ENCODE data around the gene PGP. TPM values are rescaled to one million over a fixed set of nuclear protein-coding genes. Genes with fewer than 3 reads are reported as not detected.
A peak's percentile ranks its signal among the peaks of the same experiment; 100 is the strongest.
"Not testable (repeated sequence)": the region's sequence is repeated elsewhere in the genome, so short reads cannot be mapped to it uniquely, and the experiment has no call there.

PGP gene, protein sequence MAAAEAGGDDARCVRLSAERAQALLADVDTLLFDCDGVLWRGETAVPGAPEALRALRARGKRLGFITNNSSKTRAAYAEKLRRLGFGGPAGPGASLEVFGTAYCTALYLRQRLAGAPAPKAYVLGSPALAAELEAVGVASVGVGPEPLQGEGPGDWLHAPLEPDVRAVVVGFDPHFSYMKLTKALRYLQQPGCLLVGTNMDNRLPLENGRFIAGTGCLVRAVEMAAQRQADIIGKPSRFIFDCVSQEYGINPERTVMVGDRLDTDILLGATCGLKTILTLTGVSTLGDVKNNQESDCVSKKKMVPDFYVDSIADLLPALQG
- polyA plus RNA-seq: 10.3 to 18.0 TPM (median 10.4 TPM) in 3 replicates
- polyA plus RNA-seq (2011; ENCODE audit: low read depth): 1.6 TPM
- polyA plus RNA-seq (2011; cell fraction: cytosol; rRNA removed): 6.1 and 12.6 TPM in 2 replicates
- 20.4 and 24.2 TPM in 2 replicates for polyA plus RNA-seq (2011; cell fraction: nucleus; rRNA removed)
- polyA plus RNA-seq (2012; ENCODE audit: low replicate concordance): 6.5 and 17.3 TPM in 2 replicates
- polyA minus RNA-seq: 6.3 to 10.6 TPM (median 9.1 TPM) in 3 replicates
- 21.7 TPM for polyA minus RNA-seq (2011; cell fraction: cytosol; rRNA and poly(A)+ RNA removed)
- polyA minus RNA-seq (2011; cell fraction: nucleus; rRNA and poly(A)+ RNA removed): 9.2 and 10.9 TPM in 2 replicates

DNA sequence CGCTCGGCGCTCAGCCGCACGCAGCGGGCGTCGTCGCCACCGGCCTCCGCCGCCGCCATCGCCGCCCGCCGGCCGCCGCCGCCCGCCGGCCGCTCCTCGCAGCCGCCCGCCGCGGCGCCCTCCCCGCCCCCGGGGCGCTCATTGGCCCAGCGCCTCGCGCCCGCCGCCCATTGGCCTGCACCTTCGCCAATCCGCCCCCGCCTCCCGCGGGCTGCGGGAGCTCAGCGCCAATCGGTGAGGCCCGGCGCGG, at the start of gene PGP:
Gene PGP (minus strand): TSS at position 122 of the 250 bp plus-strand sequence. CDS start 63 bp downstream, at position 59.
- Histone ChIP-seq H3K27me3 (ENCODE audit: control insufficient read depth, extremely low read depth, insufficient read depth, low read length) (no peaks in the 10 kb centered on the region), H3K9ac (ENCODE audit: control insufficient read depth, extremely low read depth, insufficient read depth, low read length) (peak within 1 kb of the TSS; percentile 92), H3K79me2 (ENCODE audit: control insufficient read depth, insufficient read depth, low read length) (peaks cover 20% of the 10 kb centered on the region), H2AFZ (ENCODE audit: control insufficient read depth, low read length) (peak within 1 kb of the TSS; percentile 89), H3K4me1 (ENCODE audit: control insufficient read depth, extremely low read depth, insufficient read depth, low read length) (peaks cover 13% of the 10 kb centered on the region), H4K20me1 (ENCODE audit: control insufficient read depth, extremely low read depth, insufficient read depth, low read length) (no peaks in the 10 kb centered on the region), H3K4me3 (ENCODE audit: control insufficient read depth in 2 of 3, extremely low read depth in 1 of 3, insufficient read depth in 2 of 3, low read depth in 1 of 3, low read length in 3 of 3) (peak within 1 kb of the TSS; percentile 61 to 93 (median 80)), H3K36me3 (ENCODE audit: control insufficient read depth in 2 of 2, extremely low read depth in 1 of 2, insufficient read depth in 2 of 2, low read length in 2 of 2) (peaks cover 0 to 15% of the 10 kb centered on the region in 2 experiments), H3K9me1 (ENCODE audit: control insufficient read depth, extremely low read depth, insufficient read depth, low read length) (no peaks in the 10 kb centered on the region), H3K27ac (ENCODE audit: control insufficient read depth, insufficient read depth, low read length) (peak within 1 kb of the TSS; percentile 90), H3K4me2 (ENCODE audit: control insufficient read depth, extremely low read depth, insufficient read depth, low read depth, low read length) (peak within 1 kb of the TSS; percentile 96), H3K9me3 (ENCODE audit: control insufficient read depth, low read depth, low read length) (no peaks in the 10 kb centered on the region)
- dilution Hi-C loops (cut with MboI; ENCODE audit: extremely low pct_ligation_motif_present, low sequenced_read_pairs): no loop called here
- no peak for DNase-seq (ENCODE audit: low read depth, low spot score)
- TF ChIP-seq, protein P1, sequence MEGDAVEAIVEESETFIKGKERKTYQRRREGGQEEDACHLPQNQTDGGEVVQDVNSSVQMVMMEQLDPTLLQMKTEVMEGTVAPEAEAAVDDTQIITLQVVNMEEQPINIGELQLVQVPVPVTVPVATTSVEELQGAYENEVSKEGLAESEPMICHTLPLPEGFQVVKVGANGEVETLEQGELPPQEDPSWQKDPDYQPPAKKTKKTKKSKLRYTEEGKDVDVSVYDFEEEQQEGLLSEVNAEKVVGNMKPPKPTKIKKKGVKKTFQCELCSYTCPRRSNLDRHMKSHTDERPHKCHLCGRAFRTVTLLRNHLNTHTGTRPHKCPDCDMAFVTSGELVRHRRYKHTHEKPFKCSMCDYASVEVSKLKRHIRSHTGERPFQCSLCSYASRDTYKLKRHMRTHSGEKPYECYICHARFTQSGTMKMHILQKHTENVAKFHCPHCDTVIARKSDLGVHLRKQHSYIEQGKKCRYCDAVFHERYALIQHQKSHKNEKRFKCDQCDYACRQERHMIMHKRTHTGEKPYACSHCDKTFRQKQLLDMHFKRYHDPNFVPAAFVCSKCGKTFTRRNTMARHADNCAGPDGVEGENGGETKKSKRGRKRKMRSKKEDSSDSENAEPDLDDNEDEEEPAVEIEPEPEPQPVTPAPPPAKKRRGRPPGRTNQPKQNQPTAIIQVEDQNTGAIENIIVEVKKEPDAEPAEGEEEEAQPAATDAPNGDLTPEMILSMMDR (optimal IDR thresholded peaks at IDR 0.05 in 1 of 3, IDR thresholded peaks at IDR 0.05 in 1 of 3, conservative IDR thresholded peaks at IDR 0.05 in 1 of 3; ENCODE audit: extremely low read depth in 1 of 3, insufficient read depth in 2 of 3, low read length in 3 of 3): no peak
- TF ChIP-seq EZH2 (IDR thresholded peaks at IDR 0.05; ENCODE audit: low read length): no peak
- FAIRE-seq: no peak

DNA sequence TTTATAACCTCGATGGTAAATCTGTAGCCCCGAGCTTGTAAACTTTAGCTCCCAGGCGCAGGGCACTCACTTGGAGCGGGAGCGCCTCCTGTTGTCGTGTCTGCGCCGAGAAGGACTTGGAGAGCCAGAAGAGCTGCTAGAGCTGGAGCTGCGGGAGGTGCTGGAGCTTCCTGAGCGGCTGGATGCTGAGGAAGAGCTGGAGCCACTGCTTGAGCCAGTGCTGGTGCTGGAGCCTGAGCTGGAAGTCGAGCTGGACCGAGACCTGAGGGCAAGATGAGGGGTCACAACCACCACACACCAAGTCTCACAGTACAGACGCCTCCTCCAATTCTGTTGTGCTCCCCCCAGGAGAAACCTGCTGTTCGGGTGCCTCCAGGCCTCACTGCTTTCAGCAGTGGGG, 48.4 kb upstream of the PGP start:
- H3K4me2 ChIP-seq (ENCODE audit: control insufficient read depth, extremely low read depth, insufficient read depth, low read depth, low read length); H3K27me3 ChIP-seq (ENCODE audit: control insufficient read depth, extremely low read depth, insufficient read depth, low read length); H2AFZ ChIP-seq (ENCODE audit: control insufficient read depth, low read length); DNase-seq (ENCODE audit: low read depth, low spot score); H3K4me3 ChIP-seq (ENCODE audit: control insufficient read depth in 2 of 3, extremely low read depth in 1 of 3, insufficient read depth in 2 of 3, low read depth in 1 of 3, low read length in 3 of 3); H3K9ac ChIP-seq (ENCODE audit: control insufficient read depth, extremely low read depth, insufficient read depth, low read length); H3K9me3 ChIP-seq (ENCODE audit: control insufficient read depth, low read depth, low read length); H3K4me1 ChIP-seq (ENCODE audit: control insufficient read depth, extremely low read depth, insufficient read depth, low read length); FAIRE-seq; H3K9me1 ChIP-seq (ENCODE audit: control insufficient read depth, extremely low read depth, insufficient read depth, low read length); dilution Hi-C loops (cut with MboI; ENCODE audit: extremely low pct_ligation_motif_present, low sequenced_read_pairs); H3K27ac ChIP-seq (ENCODE audit: control insufficient read depth, insufficient read depth, low read length): not testable (repeated sequence)
- Histone ChIP-seq H3K79me2 (ENCODE audit: control insufficient read depth, insufficient read depth, low read length) (peaks cover 83% of the 10 kb centered on the region), H3K36me3 (ENCODE audit: control insufficient read depth in 2 of 2, extremely low read depth in 1 of 2, insufficient read depth in 2 of 2, low read length in 2 of 2) (peaks cover 21 to 47% of the 10 kb centered on the region in 2 experiments), H4K20me1 (ENCODE audit: control insufficient read depth, extremely low read depth, insufficient read depth, low read length) (peaks cover 37% of the 10 kb centered on the region)
